NCI-H82 (cell line): Measurements from ENCODE around the gene ADAM19.
"Not testable (repeated sequence)": the region's sequence is repeated elsewhere in the genome, so short reads cannot be mapped to it uniquely, and the experiment has no call there.

Source experiments
- DNase-seq: peaks from one replicate; lab custom pipeline; 2025; lab: John Stamatoyannopoulos, UW

Gene ADAM19

DNA sequence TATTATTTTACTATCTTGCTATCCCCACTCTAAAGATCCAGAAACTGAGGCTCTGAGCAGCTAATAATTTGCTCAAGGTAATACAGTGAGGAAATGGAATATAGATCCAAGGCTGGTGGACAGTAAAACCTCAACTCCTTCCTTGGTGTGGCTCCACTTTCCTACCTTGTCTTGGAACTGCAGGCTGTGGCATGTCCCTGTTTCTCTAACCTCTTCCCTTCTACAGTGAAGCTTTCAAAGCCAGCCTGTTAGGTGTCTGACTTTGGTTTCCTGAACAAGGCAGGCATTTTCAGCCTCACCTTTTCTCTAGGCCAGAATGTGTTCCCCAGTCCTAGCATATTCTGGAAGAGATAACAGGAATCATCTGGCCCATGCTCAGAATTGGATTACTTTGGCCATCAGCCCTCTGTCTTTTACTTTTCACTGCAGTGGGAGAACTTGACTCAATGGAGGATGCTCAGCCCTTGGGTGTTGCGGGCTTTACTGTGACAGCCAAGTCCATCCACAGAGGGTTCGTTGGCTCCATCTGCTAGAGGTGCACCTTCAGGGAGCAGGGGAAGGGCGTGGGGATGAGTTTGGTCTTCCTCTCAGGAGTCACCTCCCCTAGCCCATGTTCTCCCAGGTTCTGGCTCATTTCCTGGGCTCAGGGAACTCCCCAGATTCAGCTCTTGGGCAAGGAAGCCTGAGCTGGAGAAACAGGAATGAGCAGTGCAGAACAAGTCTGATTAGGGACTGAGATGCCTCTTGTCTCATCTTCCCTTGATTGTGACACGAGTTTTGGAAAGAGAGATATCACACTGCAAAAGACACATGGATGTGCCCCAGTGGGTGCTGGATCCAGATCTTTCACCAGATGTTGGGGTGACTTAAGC, 114.4 kb downstream of the ADAM19 start:
- peak; percentile 12 for DNase-seq

DNA sequence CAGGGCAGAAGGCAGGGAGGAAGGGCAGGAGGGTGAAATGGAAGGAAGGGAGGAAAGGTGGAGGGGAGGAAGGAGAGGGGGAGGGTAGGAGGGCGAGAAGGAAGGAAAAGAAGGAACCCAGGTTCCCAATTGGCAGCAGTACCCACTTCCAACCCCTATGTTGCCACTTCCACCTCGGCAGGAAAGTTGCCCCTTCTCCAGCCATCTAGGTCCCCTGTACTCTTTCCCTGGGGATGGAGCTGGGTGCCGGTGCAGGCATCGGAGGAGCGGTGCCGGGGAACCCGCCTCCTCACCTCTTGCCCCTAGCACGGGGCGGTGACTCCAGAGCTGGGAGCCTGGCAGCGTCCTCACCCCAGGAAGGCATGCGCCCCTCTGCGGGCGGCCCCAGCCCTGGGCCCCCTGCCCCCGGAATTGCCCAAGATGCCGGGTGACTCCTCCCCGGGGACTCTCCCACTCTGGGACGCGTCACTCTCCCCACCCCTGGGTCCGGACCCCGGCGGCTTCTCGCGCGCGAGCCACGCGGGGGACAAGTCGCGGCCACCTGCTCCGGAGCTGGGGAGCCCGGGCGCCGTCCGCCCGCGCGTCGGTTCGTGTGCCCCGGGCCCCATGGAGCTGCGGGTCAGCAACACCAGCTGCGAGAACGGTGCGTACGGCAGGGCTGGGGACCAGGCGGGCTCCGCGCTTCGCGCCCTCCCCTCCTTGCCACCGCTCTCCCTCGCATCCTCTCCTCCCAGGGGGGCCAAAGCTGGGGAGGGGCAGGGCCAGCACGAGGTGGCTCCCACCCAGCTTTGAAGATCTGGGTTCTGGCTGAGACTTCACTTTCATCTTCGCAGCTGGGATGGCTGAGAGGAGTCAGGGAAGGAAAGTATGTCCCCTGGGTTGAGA, 115.6 kb downstream of the ADAM19 start, which contains the start of gene NIPAL4:
Gene NIPAL4 (plus strand): TSS at position 499 of the 885 bp plus-strand sequence. CDS start 108 bp downstream, at position 607.
- DNase-seq, result peak; percentile 4

DNA sequence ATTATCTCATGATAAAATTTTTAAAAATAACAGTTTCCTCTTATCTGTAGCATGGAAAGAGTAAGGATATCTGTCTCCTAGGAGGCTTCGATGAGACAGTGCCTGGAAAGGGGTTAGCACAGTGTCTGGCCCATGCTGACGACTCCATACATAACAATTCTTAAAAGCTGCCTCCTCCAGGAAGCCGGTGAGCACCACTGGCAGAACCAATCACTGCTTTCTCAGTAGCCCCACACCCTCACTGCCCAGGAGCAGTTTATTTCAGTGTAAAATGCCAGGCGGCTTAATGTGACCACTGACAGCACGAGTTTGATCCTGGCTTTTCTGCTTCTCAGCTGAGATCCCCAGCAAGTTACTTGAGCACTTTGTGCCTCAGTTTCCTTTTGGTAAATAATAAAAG, 116.7 kb downstream of the ADAM19 start:
- DNase-seq, result no peak

- DNase-seq, result no peak
These were observed 118.2 kb downstream of the ADAM19 start for GRCh38 chr5:157457391-157457790.

GRCh38 chr5:157456301-157456700, 119.3 kb downstream of the ADAM19 start:
- DNase-seq, result no peak

GRCh38 chr5:157455057-157455456, 120.5 kb downstream of the ADAM19 start:
- DNase-seq, result no peak

DNA sequence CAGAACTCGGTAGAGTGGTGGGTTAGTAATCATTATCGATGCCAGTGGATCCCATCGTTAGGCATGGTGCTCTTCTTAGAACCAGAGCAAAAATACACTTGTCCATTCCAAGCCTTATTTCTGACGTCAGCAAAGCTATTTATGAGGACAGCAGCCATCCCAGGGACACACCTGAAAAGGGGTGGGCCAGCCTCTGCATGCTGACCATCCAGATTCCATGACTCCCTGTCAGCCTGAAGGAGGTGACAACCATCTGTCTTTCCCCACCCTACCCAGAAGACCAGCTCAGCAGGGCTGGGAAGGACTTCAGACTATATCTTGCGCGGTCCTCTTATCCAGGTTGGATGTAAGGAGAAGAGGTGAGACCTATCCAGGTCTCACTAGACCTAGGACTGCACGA, 121.3 kb downstream of the ADAM19 start:
- no peak for DNase-seq

GRCh38 chr5:157451806-157452205, 123.8 kb downstream of the ADAM19 start:
- no peak for DNase-seq

DNA sequence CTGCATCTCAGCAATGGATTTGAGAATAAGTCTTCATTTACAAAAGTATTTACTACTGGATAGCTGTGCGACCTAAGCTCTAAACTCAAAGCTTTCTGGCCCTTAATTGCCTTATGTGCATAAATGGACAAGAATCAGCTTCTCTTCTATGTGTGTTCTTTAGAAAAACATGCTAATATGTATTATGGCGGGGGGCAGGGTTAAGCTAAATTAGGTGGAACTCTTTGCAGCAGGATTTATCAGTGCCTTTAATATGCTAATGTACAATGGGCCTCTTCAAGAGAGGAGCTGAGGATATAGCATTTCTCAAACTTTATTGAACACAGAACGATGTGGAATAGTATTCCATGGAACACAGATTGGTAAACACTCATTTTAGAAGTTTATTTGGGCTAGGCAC, 125.6 kb downstream of the ADAM19 start:
- DNase-seq, result no peak

DNA sequence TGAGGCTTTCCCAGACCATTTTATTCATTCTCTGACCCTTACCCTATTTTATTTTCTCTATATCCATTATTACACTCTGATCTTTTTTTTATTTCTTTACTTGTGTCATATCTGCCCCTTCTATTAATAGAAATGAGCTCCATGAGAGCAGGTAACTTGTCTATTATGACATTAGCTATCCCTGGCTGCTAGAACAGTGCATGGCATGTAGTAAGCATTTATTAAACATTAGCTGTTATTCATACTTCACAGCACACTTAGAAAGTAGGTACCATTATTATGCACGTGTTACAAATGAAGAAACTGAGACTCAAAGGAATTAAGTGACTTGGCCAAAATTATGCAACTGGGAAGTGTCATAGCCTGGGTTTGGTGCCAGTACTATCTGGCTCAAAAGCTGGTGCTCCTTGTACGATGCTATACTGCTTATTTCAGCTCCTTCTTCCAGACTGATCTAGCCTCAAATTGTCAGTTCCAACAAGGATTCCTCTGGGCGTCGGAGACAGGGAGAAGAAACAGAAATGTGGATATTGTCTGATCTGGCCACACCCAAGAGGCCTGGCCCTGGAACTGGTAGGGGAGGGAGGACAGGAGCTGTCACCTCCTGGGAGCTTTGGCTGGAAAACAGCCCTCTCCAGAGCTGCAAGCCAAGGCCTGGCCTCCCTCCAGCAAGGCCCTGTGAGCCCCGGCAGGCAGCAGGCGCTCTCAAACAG, 126.4 kb downstream of the ADAM19 start:
- no peak for DNase-seq

DNA sequence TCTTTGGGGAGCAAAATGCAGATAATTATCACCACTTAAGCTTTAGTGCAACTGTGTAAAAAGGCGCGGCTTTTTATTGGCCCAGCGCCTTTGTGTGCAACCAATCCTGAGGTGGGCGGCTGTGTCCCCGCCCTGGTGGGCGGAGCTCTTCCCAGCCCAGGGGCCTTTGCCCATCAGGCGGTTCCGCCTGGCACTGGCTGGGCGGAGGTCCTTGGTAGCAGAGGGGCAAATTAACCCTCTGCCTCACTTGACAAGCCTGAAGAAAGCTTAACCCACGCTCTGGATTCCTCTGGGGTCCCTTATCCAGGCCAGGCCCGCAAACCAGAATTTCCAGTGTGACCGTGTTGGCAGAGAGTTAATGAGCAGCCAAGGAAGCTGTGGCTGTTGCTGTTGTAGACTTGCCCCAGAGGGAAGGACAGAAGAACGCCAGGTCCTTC, 128.4 kb downstream of the ADAM19 start:
- DNase-seq, result no peak

DNA sequence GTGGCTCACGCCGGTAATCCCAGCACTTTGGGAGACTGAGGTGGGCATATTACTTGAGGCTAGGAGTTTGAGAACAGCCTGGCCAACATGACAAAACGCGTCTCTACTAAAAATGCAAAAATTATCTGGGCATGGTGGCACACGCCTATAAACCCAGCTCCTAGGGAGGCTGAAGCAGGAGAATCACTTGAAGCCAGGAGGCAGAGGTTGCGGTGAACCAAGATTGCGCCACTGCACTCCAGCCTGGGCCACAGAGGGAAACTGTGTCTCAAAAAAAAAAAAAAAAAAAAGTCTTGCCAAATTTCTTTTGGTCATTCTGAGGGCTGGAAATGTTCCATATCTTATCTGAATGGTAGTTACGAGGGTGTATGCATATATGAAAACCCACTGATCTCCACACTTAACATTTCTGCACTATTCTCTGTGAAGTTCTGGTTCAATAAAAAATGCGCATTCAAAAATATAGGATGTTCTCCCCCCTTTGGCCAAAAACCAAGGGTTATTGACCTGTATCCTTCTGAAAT, 129.1 kb downstream of the ADAM19 start:
- DNase-seq, result no peak

DNA sequence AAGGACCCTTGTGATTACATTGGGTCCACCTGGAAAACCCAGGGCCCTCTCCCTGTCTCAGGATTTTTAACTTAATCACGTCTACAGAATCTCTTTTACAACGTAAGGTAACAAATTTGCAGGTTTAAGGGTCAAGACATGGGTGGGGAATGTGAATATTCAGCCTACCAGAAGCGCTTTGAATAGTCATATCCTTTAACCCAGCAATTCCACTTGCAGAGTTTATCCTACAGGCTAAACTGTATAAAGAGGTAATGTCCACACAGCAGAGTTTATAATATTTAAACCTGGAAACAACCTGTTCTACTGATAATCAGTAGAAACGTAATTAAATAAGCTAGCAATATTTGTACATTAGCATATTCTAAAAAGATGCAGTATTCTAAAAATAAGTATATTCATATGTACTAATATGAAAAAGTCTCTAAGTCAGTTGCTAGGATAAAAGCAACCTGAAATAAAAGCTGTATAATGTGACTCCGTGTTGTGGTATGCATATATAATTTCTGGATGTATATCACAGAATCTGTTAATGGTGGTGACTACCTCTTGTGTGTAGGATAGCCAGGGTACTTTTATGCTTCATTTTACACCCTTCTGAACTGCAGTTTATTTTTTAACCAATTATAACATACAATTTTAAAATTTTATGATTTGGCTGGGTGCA, 129.7 kb downstream of the ADAM19 start:
- no peak for DNase-seq

- DNase-seq, result peak; percentile 22
These were observed 131.4 kb downstream of the ADAM19 start for GRCh38 chr5:157444224-157444623.

GRCh38 chr5:157443041-157443549, 132.5 kb downstream of the ADAM19 start:
- DNase-seq, result peak; percentile 49

- no peak for DNase-seq
These were observed 141.5 kb downstream of the ADAM19 start for GRCh38 chr5:157434096-157434495.

DNA sequence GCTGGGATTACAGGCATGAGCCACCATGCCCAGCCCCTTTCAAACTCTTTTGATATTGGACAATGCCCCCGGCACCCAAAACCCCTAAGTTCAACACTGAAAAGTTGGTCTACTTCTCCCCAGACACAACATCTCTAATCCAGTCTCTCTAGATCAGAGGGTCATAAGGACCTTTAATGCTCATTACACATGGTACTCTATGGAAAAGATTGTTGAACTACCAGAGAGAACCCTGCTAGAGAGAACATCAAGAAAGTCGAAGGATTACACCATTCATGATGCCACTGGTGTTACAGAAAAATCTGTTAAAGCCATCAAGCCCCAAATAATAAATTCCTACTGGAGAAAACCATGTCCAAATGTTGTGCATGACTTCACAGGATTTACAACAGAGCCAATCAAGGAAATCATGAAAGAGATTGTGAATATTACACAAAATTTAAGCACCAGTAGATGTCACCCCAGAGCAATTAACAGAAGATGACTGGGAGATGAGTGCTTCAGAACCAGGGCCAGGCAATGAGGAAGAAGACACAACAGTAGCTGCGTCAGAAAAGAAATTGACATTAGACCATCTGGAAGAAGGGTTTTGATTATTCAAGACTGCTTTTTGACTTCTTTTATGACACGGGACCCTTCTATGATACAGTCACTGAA, 143.9 kb downstream of the ADAM19 start:
- peak; percentile 69 for DNase-seq

DNA sequence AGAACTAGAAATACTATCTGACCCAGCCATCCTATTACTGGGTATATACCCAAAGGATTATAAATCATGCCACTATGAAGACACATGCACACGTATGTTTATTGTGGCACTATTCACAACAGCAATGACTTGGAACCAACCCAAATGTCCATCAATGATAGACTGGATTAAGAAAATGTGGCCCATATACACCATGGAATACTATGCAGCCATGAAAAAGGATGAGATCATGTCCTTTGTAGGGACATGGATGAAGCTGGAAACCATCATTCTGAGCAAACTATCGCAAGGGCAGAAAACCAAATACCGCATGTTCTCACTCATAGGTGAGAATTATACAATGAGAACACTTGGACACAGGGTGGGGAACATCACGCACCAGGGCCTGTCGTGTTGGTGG, 145.7 kb downstream of the ADAM19 start:
- DNase-seq, result not testable (repeated sequence)
